Posterior vena cava (tissue), 2 donors: ENCODE data around the gene ITPRIP. TPM values are rescaled to one million over a fixed set of nuclear protein-coding genes. Genes with fewer than 3 reads are reported as not detected.

Experiments used
- DNase-seq: peaks from one replicate; pipeline ENCODE4 v3.0.0-alpha.2; 2020; ENCODE audit warnings: low spot score
- intact Hi-C, 2 donors: fragments of 100-400 bp; cut with DNase I; formaldehyde crosslinking; loops; one replicate each; pipeline versions ENCODE4 v1.14.1 to v1.14.2; 2022 to 2023
- total RNA-seq, 2 donors: library from RNA; stranded (reverse); fragmentation: NEBNext Ultra II Directional; extraction: Animal tissue kit (Norgen Biotek cat#: 25700); gene quantifications; one replicate each; pipeline ENCODE4 v1.2.1, GENCODE V29; 2021
- donor health status: DM: yes; HTN: yes; CAD: no.
- donor health status: DM: yes; HTN: yes; CAD: no.

Gene ITPRIP
- total RNA-seq, 2 donors from 2014 or later: 22.4 to 36.8 TPM

DNA sequence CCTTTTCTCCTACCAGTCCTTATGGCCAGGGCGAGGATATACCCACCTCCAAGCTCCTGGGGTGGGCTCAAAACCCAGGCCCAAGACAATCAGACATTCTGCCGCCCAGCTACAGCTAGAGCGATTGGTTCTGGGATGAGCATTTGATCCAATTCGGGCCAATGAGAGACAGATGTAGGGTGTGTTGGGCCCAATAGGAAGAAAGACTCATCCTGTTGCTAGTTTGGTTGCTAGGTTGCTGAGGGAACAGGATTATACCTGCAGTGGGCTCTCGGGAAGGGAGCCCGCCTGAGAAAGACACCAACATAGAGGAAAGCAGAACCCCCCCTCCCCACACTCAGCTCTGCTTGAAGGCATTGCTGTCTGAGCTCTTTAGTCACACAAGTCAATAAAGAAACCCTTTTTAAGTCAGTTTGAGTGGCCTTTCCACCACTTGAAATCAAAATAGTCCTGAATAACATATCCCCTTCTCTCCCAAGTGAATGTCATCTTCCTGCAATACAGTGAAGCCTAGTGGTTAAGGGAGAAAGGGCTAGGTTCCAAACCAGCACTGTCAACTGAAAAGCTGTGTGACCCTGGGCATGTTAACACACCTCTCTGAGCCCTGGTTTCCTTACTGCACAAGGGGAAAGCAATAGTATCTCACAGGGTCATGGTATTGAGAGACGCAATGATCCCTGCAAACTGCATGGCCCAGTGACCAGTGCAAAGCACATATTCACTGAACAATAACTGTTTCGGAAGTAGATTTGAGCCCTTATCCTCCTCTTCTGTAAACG is 21.8 kb downstream of the ITPRIP start:
- intact Hi-C loops: no loop called here
- no peak for DNase-seq

- DNase-seq: no peak
- intact Hi-C loops: no loop called here
These were observed 22.8 kb downstream of the ITPRIP start for GRCh38 chr10:104315486-104315921.

- DNase-seq: no peak
- intact Hi-C loops: no loop called here
These were observed 23.4 kb downstream of the ITPRIP start for GRCh38 chr10:104314591-104315485.

DNA sequence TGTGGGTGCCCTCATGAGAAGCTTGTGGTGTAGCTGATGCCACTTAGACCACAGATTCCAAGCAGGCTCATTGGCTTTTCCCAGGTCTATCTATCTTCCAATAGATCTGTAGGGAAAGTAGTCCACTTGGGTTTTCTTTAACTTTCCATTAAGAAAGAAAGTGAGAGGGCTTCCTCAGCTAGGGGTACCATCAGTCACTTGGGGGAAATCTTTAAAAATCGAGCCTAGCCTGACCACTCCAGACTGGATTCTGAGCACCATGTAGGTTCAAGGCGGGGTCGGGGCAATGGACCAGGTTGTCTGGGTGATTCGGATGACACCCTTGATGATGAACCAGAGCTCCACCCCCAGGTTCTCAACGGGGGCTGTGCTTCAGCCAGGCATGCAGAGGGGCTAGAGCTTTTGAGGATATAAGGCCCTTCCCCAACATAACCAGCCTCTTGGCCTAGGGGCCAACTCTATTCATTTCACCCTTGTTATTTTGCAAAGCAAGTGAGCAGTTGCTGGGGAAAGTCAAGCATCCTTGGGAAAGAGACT is 27.0 kb downstream of the ITPRIP start:
- no peak for DNase-seq
- intact Hi-C loops: no loop called here

DNA sequence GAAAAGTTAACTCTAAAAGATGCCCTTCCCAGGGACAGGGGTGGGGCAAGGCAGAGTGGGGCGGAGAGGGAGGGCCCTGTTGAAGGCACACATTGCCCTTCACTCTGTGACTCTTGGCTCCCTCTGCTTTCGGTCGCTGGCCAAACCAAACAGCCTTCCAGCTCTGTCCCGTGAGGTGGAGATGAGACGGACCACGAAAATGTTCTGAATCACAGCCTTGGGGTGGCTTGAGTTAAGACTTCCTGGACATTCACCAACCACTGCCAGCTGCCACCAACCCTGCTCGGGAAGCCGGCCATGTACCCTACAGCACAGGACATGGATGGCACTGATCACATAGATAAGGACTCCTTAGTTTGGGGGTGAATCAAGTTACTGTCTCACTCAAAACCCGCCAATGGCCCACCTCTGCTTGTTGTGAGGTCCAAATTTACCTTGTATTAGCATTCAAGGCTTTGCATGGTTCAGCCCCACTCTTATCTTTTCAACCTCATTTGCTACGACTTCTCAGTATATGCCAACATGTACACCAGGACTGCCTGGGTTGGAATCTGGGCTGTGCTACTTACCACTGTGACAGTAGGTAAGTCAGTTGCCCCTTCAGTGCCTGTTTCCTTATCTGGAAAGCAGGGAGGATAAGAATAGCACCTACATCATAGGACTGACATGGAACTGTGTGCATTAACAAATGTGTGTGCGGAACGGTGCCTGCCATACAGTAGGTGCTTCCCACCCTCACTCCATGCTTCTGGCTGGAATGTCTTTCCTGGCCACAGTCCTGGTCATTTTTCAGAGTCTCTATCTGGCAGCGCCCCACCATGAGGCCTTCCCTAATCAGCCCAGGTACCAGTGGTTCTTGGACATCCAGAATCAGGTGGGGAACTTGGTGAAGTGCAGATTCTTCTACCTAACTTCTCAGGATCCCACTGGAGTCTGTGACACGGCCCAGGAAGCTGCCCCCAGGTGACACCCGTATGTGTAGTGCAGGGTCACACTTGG is 28.0 kb downstream of the ITPRIP start:
- DNase-seq: peak; percentile 92
- intact Hi-C loops: no loop called here

GRCh38 chr10:104308439-104308903 is 29.8 kb downstream of the ITPRIP start:
- intact Hi-C loops: no loop called here
- DNase-seq: no peak

DNA sequence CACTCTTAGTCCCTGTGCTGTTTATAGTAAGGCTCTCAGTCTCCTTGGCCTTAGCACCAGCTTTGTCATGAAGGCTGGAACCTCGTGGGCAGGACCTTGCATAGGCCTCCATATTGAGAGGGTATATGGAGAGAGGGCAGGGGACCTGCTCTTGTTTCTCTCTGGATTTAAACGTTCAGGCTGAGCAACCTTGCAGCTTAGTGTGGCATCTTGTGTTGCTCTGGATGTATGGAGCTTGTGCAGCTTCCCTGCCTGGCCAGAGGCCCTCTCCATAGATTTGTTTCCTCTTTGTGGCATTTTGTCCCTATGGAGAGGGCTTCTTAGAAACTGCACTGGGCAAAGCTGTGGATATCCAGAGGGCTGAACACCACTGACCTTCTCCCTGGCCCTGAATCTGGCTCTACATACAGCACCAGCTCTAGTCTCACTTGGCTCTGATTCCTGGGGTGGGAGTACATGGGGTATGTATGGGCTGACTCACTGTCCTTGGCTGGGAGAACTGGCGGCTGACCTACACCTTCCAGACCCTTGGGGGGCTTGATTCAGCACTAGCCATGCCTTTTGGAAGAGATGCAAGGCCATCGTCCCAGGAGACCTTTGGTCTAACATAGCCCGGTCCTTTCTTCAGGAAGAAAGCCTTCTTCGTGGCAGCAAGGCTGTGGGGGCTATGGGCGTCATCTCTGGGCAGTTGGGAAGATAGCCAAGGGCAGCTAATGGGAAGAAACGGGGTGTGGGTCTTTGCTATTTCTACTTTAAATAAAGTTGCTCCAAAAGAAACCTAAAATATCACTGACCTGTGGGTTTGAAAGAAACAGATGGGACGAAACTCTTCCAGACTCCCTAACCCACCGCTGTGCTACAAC is 30.5 kb downstream of the ITPRIP start:
- intact Hi-C loops: no loop called here
- no peak for DNase-seq

DNA sequence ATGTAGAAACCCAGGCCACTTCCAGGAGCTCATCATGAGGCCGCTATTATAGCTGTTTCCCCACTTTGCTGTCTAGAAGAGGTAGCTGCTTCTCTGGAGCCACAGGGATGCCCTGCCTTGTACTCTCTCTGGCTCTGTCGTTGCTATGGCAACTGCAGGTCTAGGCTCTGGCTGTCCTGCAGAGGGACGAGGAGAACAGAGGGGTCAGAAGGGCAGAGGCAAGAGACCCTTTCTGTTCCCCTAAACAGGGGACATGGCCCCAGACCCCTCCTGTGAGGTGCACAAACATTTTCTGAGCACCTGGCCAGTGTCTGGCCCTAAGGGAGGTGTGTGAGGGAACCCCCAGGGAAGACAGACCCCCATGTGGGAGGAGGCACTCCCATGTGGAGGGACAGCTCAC is 31.4 kb downstream of the ITPRIP start:
- no peak for DNase-seq
- intact Hi-C loops: no loop called here

DNA sequence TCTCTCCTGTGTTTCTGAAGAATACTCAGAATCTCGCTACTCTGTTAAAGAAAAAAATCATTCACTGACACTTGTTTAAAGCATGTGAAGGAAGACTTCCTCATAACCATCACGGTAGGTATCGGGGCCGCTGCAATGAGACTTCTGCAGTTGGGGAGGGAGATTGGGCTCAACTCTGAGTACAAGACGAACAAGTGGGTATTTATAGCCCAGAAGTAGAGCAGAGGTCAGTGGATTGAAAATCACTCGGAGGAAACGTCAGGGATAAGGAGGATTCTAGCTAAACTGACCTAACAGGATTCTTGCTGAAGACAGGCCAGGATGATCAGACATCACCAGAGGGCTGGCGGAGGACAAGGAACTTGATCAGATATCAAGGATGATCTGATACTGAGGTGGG is 33.3 kb downstream of the ITPRIP start:
- intact Hi-C loops: loop anchor here in 1 of 2 donors (5.0 kb wide), 1 partner anchor 32 kb away; the partner anchor contains the start of gene ITPRIP
- no peak for DNase-seq

DNA sequence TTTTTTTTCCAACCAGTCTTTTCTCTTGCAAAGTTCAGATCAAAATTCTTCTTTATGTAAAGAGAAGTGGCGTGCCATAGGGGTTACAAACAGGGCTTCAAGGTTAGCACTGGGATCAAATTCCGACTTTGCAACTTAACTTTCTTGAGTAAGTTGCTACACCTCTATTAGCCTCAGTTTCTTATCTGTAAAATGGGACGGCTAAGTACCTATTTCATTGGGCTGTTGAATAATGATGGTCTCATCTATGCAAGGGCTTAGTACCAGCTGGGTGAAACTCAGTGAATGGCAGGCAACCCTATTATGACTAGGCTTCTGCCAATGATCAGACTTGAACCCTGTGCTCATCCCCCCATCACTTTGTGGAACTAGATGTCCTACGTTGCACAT is 33.9 kb downstream of the ITPRIP start:
- intact Hi-C loops: loop anchor here in 1 of 2 donors (5.0 kb wide), 1 partner anchor 33 kb away; the partner anchor contains the start of gene ITPRIP
- no peak for DNase-seq

DNA sequence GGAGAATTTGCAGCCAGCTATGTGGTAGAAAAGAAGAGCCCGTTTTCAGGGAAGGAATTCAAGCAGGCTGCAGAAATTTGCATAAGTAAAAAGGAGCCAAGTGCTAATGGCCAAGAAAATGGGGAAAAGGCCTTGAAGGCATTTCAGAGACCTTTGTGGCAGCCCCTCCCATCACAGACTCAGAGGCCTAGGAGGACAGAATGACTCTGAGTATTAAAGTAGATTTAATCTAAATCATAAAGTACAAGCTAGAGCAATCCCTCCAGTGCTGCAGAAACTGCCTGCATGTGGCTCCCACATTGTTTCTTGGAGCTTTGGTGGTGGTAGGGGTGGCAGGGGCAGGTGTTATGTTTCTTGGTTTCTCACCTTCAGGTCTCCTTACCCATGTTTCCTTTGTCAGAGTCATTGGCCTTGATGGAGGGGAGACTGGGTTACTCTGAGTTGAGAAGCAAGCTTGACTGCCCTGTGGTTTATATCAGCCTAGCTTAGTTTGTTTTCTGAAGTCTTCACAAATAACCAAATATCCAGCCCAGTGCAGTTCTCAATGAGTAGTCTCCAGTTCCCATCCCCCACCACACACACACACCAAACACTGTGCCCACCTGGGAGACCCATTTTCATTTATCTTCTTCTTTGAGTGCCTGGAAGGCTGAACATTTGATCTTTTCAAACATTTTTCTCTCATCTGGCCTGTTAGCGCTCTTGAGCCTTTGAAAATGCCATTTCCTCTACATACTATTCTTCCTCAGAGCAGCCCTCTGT is 34.5 kb downstream of the ITPRIP start:
- intact Hi-C loops: loop anchor here in 1 of 2 donors (5.0 kb wide), 1 partner anchor 34 kb away; the partner anchor contains the start of gene ITPRIP
- no peak for DNase-seq

DNA sequence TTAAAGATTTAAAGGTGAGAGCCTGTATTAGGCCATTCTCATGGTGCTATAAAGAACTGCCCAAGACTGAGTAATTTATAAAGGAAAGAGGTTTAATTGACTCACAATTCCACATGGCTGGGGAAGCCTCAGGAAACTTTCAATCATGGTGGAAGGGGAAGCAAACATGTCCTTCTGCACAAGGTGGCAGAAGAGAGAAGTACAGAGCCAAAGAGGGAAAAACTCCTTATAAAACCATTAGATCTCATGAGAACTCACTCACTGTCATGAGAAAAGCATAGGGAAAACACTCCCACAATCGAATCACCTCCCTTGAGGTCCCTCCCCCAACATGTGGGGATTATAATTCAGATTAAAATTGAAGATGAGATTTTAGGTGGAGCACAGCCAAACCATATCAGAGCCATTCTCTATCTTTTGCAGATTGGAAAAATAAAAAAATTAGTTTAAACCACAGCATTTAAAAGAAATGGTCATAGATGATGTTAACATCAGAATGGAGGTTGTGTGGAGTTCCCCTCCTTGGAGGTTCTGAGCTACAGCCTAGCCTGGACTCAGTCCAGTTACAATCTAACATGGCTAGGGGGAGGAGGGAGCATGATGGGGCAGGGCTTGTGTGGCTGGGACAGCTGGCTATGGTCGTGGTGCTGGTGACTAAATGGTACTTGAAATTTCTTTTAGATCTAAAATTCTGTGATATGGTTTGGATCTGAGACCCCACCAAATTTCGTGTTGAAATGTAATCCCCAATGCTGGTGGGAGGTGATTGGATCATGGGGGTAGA is 36.2 kb downstream of the ITPRIP start:
- intact Hi-C loops: loop anchor here in 1 of 2 donors (5.0 kb wide), 1 partner anchor 35 kb away; the partner anchor contains the start of gene ITPRIP
- DNase-seq: no peak

DNA sequence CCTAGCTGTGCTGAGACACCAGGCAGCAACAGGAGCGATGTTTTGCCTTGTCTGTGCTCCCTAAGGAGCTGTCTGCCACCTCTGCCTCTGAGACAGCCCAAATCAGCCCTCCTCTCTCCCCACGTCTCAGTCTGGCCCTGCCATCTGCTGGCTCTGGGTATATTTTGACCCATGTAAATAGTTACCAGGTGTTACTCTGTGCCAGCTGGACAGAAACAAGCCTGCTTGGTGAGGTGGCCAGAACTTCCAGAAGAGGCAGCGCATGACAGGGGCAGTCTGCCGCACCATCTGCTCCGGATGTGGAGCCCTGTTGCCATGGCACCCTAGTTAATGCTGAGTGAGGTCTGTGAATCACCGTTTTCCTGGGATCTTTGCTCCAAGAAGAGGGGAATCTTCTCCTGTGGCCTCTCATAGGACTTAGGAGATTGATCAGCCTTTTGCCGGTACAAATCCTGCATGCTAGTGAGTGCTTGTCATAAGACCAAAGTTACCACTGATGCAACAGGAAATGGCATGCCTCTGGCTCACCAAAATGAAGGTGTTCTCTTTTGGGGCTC is 37.5 kb downstream of the ITPRIP start:
- DNase-seq: no peak
- intact Hi-C loops: loop anchor here in 1 of 2 donors (5.0 kb wide), 1 partner anchor 36 kb away; the partner anchor contains the start of gene ITPRIP

DNA sequence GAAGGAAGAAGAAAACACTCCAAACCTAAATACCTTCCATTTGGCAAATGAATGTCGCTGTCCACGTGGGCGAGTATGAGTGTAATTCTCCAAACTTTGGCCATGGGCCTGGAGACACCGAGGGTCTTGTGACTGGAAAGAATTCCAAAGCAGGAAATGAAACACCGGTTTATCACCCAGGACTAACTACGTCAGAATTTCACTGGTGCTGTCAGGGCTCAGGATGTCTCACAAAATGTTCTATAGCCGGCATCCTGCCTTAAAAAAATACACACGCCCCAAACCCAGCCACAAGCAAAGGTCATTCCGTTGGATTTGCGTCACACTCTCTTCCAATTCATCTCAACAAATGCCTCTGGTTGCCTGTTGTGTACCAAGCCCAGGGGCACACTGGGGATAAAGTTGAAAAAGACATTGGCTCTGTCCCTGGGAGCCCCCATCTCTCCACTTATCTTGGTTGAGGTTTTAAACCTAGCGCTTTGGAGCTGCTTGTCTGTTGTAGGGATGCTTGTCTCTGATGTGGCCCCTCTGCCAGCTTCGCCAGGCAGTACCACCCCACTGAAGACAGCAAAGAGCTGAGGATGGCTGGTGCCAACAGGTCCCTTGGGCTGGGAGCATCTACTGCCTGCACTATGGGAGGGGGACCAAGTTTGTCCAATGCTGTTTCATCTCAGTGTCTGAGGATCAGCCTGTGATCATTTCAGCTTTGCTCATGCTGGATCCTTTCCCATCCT is 38.1 kb downstream of the ITPRIP start:
- intact Hi-C loops: loop anchor here in 1 of 2 donors (5.0 kb wide), 1 partner anchor 37 kb away; the partner anchor contains the start of gene ITPRIP
- no peak for DNase-seq
